NCI-H345 (cell line): Measurements from ENCODE around the gene GLRA3.

Experiments
- DNase-seq: peaks from one replicate; lab custom pipeline; 2025; lab: John Stamatoyannopoulos, UW

GLRA3 gene

GRCh38 chr4:174595141-174595929 lies 233.7 kb downstream of the GLRA3 start:
- DNase-seq = no peak

GRCh38 chr4:174593701-174594100 lies 235.3 kb downstream of the GLRA3 start:
- no peak for DNase-seq

DNA sequence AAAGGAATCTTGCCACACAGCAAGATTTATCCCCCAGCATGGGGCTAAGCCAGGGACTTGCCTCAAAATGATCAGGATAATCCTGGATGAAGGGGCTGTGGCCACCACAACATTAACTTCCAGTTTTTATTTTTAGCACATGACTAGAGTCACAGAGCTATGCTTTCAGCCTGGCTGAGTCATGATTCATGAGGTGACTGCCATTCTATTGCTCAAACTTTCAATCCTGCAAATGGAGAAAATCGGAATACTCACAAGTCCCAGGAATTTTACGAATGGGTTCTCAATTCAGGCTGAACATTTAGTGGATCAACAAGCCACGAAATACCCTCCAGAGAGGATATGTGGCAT lies 236.1 kb downstream of the GLRA3 start:
- DNase-seq = no peak

- DNase-seq = no peak
Observed at GRCh38 chr4:174592256-174592984, 236.6 kb downstream of the GLRA3 start.

DNA sequence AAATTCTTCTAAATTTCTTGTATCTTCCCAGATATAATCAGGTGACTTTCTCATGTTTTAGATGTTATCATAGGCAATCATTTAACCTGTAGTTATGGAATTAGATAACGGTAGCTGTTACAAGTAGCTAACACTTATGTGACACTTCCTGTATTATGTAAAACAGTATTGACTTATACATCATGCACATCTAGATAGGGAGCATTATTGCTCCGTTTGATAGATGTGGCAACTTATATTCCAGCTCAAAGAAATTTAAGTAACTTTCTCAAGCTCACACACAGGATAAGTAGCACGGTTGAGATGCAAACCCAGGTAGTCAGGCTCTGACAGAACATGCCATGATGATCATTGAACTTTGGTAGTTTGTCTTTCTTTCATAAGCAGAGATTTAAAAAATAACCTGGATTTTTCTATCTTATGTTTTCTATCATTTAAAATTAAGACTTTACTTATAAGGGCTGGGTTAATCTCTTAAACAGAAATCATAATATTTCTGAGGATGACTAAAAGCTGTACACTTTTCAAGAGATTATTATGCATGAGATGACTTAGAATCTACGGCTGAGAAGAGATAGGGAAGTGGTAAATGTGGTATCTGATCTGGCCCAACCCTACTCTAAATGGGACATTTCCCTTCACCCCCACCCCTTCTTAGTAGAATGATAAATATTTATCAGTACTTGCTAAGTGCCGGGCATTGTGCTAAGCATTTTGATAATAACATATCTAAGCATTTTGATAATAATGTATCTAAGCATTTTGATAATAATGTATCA lies 237.6 kb downstream of the GLRA3 start:
- no peak for DNase-seq

GRCh38 chr4:174590336-174590735 lies 238.7 kb downstream of the GLRA3 start:
- DNase-seq = no peak
